Panc1 (cell line): ENCODE data around the gene LINC00237. TPM values are rescaled to one million over a fixed set of nuclear protein-coding genes. Genes with fewer than 3 reads are reported as not detected.

ENCODE experiments used
- ATAC-seq: fragments of 200-7000 bp; cut with Tn5 transposase; 2 replicates; pipeline ENCODE4 v1.9.1; 2020; ENCODE audit warnings: mild to moderate bottlenecking, moderate library complexity
- BruUV-seq: library from RNA; stranded (reverse); fragments of 400-500 nt; replicated peaks from 2 replicates; lab custom pipeline; 2021; lab: Mats Ljungman, UMichigan
- CTCF ChIA-PET: fragments of 300-600 bp; sonication (Branson Sonifier 250); formaldehyde crosslinking; loops from one replicate; lab custom pipeline; 2022; ENCODE audit warnings: antibody characterized with exemption; lab: Charles Lee
- POLR2A ChIA-PET: fragments of 300-600 bp; sonication (Branson Sonifier 250); formaldehyde crosslinking; loops from one replicate; lab custom pipeline; 2022; ENCODE audit warnings: antibody characterized with exemption; lab: Charles Lee
- DNase-seq: peaks from one replicate; pipeline ENCODE4 v3.0.0-alpha.2; 2010; ENCODE audit warnings: low read depth, low spot score
- H3K27ac ChIP-seq: 2 replicates; pipeline ENCODE4 v1.5.1; 2011; ENCODE audit warnings: mild to moderate bottlenecking, low read length, inconsistent platforms
- H3K27me3 ChIP-seq: fragments of 200-500 bp; sonication (Bioruptor generic); 2 replicates; pipeline ENCODE4 v1.6.0; 2014; ENCODE audit warnings: low read length, inconsistent platforms; ENCODE audit not compliant: control insufficient read depth, insufficient read depth
- H3K36me3 ChIP-seq: fragments of 200-500 bp; sonication (Bioruptor generic); 2 replicates; pipeline ENCODE4 v1.5.1; 2014; ENCODE audit warnings: inconsistent platforms, mild to moderate bottlenecking, low read length, moderate library complexity; ENCODE audit not compliant: control insufficient read depth, insufficient read depth
- H3K4me1 ChIP-seq: 2 replicates; pipeline ENCODE4 v1.5.1; 2011; ENCODE audit warnings: inconsistent platforms, mild to moderate bottlenecking, low read length, moderate library complexity; ENCODE audit not compliant: control insufficient read depth, insufficient read depth
- H3K4me3 ChIP-seq, 2 experiments: 2 replicates each; pipeline ENCODE4 v1.5.1; 2011 to 2012; ENCODE audit warnings: low read depth in 2 of 2, low read length in 2 of 2, mild to moderate bottlenecking in 2 of 2, inconsistent platforms in 1 of 2, moderate library complexity in 1 of 2
- H3K9me3 ChIP-seq: fragments of 200-500 bp; sonication (Bioruptor generic); 2 replicates; pipeline ENCODE4 v1.5.1; 2014; ENCODE audit warnings: low read depth, mild to moderate bottlenecking, inconsistent platforms, low read length, moderate library complexity; ENCODE audit not compliant: control insufficient read depth, insufficient read depth
- POLR2AphosphoS5 ChIP-seq: IDR thresholded peaks from 2 replicates; pipeline ENCODE4 v1.6.1; 2012; ENCODE audit warnings: mild to moderate bottlenecking, low read depth, low read length, moderate library complexity
- SIN3A ChIP-seq: IDR thresholded peaks from 2 replicates; pipeline ENCODE4 v1.6.1; 2012; ENCODE audit warnings: low read depth, mild to moderate bottlenecking, low read length, moderate library complexity, borderline replicate concordance; ENCODE audit not compliant: insufficient read depth
- TCF7L2 ChIP-seq: IDR thresholded peaks from 2 replicates; pipeline ENCODE4 v1.6.1; 2011; ENCODE audit warnings: mild to moderate bottlenecking, low read depth, low read length, inconsistent platforms
- in situ Hi-C: cut with HindIII; loops from 2 replicates; pipeline ENCODE4 v1.10.0; 2016; ENCODE audit warnings: low sequenced_read_pairs, low pct_unique_long_range_greater_than_20kb
- intact Hi-C: fragments of 100-400 bp; cut with micrococcal nuclease; formaldehyde crosslinking; loops from one replicate; pipeline ENCODE4 v1.10.0; 2022; ENCODE audit not compliant: unreplicated experiment
- total RNA-seq: library from RNA; stranded (reverse); gene quantifications from one replicate; pipeline ENCODE4 v1.2.1, GENCODE V29; 2021; ENCODE audit not compliant: unreplicated experiment
- TF ChIP-seq, protein P1 (sequence below): fragments of 450-650 bp; IDR thresholded peaks from 2 replicates; pipeline ENCODE4 v1.5.1; 2017; ENCODE audit warnings: mild to moderate bottlenecking
- TF ChIP-seq, protein P2 (sequence below), 2 experiments: IDR thresholded peaks; 2 replicates each; pipeline ENCODE4 v1.6.1; 2011 to 2012; ENCODE audit warnings: low read depth in 2 of 2, control low read depth in 1 of 2, low read length in 1 of 2, mild to moderate bottlenecking in 1 of 2, moderate library complexity in 1 of 2; ENCODE audit not compliant: insufficient read depth in 1 of 2

LINC00237 gene
- total RNA-seq, 1 experiment from 2014 or later: not detected

DNA sequence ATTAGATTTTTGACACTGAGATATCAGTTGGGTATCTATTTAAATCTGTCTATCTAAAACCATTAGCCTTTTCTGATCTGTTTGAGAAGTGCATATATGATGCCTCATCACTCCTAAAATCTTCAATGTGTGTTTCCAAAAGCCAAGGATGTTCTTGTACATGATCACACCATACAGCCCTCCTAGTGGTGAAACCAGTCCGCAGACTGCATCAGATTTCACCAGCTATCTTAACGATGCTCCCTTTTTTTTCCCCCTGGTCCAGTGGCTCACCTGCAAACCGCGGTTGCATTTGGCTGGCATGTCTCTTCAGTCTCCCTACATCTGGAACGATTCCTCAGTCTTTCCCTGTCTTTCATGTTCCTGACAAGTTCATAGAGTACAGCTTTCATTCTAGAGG is 23.7 kb upstream of the LINC00237 start:
- in situ Hi-C loops: no loop called here
- H3K27me3 ChIP-seq: no peaks in the 10 kb centered on the region
- ChIA-PET CTCF (no interaction called here), POLR2A (no interaction called here)
- H3K4me1 ChIP-seq: peaks cover 3% of the 10 kb centered on the region; the same call in 1 of the 2 replicates
- intact Hi-C loops: no loop called here
- no peak overlapping the region for H3K27ac ChIP-seq
- ATAC-seq (no peak), DNase-seq (no peak)
- H3K36me3 ChIP-seq: no peaks in the 10 kb centered on the region
- no TSS peak for BruUV-seq
- H3K4me3 ChIP-seq: no peak overlapping the region
- H3K9me3 ChIP-seq: no peaks in the 10 kb centered on the region
- TF ChIP-seq, protein P1, sequence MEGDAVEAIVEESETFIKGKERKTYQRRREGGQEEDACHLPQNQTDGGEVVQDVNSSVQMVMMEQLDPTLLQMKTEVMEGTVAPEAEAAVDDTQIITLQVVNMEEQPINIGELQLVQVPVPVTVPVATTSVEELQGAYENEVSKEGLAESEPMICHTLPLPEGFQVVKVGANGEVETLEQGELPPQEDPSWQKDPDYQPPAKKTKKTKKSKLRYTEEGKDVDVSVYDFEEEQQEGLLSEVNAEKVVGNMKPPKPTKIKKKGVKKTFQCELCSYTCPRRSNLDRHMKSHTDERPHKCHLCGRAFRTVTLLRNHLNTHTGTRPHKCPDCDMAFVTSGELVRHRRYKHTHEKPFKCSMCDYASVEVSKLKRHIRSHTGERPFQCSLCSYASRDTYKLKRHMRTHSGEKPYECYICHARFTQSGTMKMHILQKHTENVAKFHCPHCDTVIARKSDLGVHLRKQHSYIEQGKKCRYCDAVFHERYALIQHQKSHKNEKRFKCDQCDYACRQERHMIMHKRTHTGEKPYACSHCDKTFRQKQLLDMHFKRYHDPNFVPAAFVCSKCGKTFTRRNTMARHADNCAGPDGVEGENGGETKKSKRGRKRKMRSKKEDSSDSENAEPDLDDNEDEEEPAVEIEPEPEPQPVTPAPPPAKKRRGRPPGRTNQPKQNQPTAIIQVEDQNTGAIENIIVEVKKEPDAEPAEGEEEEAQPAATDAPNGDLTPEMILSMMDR: peak; percentile 7; the same call in 1 of the 2 replicates
- TF ChIP-seq, protein P2, sequence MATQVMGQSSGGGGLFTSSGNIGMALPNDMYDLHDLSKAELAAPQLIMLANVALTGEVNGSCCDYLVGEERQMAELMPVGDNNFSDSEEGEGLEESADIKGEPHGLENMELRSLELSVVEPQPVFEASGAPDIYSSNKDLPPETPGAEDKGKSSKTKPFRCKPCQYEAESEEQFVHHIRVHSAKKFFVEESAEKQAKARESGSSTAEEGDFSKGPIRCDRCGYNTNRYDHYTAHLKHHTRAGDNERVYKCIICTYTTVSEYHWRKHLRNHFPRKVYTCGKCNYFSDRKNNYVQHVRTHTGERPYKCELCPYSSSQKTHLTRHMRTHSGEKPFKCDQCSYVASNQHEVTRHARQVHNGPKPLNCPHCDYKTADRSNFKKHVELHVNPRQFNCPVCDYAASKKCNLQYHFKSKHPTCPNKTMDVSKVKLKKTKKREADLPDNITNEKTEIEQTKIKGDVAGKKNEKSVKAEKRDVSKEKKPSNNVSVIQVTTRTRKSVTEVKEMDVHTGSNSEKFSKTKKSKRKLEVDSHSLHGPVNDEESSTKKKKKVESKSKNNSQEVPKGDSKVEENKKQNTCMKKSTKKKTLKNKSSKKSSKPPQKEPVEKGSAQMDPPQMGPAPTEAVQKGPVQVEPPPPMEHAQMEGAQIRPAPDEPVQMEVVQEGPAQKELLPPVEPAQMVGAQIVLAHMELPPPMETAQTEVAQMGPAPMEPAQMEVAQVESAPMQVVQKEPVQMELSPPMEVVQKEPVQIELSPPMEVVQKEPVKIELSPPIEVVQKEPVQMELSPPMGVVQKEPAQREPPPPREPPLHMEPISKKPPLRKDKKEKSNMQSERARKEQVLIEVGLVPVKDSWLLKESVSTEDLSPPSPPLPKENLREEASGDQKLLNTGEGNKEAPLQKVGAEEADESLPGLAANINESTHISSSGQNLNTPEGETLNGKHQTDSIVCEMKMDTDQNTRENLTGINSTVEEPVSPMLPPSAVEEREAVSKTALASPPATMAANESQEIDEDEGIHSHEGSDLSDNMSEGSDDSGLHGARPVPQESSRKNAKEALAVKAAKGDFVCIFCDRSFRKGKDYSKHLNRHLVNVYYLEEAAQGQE (IDR thresholded peaks at IDR 0.05; ENCODE audit: insufficient read depth in 1 of 2, low read depth in 2 of 2, low read length in 1 of 2): no peak
- TF ChIP-seq SIN3A: no peak
- no peak for TF ChIP-seq POLR2AphosphoS5
- no peak for TF ChIP-seq TCF7L2

DNA sequence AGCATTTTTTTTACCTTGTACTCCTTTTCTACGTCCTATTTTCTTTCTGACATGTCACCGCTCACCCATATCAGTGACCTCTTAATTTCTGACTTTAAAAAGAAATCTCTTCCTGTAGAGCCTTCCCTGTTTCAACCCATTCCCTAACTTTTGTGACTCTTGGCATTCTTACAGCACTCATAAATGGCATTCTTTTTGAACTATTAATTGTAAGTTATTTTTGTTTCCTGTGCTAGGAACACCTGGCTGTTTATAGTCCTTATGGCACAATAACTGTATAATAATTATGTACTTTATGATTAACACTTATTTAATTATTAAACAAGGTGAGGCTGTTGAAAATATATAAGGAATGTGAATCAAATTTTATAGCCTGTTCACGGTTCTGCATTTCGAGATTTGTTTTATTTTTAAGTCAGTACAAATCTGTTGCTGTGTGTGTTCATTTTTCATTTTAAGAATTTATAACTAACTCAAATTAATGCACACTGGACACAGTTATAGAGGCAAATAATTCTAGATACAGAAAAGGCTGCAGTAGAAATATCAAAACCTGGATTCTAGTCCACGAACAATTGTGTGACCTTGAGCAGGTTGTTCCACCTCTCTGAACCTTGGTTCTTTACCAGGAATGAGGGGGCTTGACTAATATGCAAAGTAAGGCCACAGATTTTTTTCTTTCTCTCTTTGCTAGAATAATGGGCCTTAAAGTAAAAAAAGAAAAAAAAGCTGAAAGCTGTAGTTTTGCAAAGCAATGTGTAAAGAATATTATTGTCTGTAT is 21.2 kb upstream of the LINC00237 start:
- intact Hi-C loops (no loop called here), in situ Hi-C loops (no loop called here)
- DNase-seq: no peak
- Histone ChIP-seq H3K4me3 (no peak overlapping the region), H3K27me3 (no peaks in the 10 kb centered on the region), H3K4me1 (peaks cover 3% of the 10 kb centered on the region; the same call in 1 of the 2 replicates), H3K36me3 (no peaks in the 10 kb centered on the region), H3K27ac (no peak overlapping the region), H3K9me3 (no peaks in the 10 kb centered on the region)
- ChIA-PET CTCF (interaction anchor here (0.6 kb wide), 1 partner anchor 335 kb away, joined by 4 read pairs; no protein-coding TSS in a partner anchor), POLR2A (no interaction called here)
- TF ChIP-seq TCF7L2 (no peak), POLR2AphosphoS5 (no peak)
- TF ChIP-seq, protein P2 (IDR thresholded peaks at IDR 0.05; ENCODE audit: insufficient read depth in 1 of 2, low read depth in 2 of 2, low read length in 1 of 2): no peak
- TF ChIP-seq, protein P1: no peak
- no peak for ATAC-seq
- no TSS peak for BruUV-seq
